ENCODE measurements around the gene CDA. TPM values are rescaled to one million over a fixed set of nuclear protein-coding genes. Genes with fewer than 3 reads are reported as not detected.

Gene CDA
- total and polyA plus RNA-seq, 9 of the 15 experiments (the other 6 are each of a cell fraction or from before 2014, with no cell fraction given), result not detected

GRCh38 chr1:20574686-20575540 lies 14.0 kb upstream of the CDA start (continued):
- no peak for TF ChIP-seq SFPQ (IDR thresholded peaks at IDR 0.05; ENCODE audit: low read depth, low read length)
- no peak for TF ChIP-seq EWSR1 (IDR thresholded peaks at IDR 0.05; ENCODE audit: borderline replicate concordance, low read depth, partially characterized antibody)
- TF ChIP-seq FIP1L1 (IDR thresholded peaks at IDR 0.05; ENCODE audit: low read depth, low read length, poor library complexity, severe bottlenecking), result no peak
- TF ChIP-seq CBX1 (IDR thresholded peaks at IDR 0.05; ENCODE audit: low read depth), result no peak
- TF ChIP-seq ZNF133 (CRISPR knock-in tag; IDR thresholded peaks at IDR 0.05), result no peak
- TF ChIP-seq ZNF23 (CRISPR knock-in tag; IDR thresholded peaks at IDR 0.05), result no peak
- TF ChIP-seq JUN (IDR thresholded peaks at IDR 0.05; ENCODE audit: borderline replicate concordance, low read depth, low read length), result peak; percentile 28; the same call in 1 of the 2 replicates
- no peak for TF ChIP-seq JUN (CRISPR knock-in tag; IDR thresholded peaks at IDR 0.05; ENCODE audit: borderline replicate concordance)
- peak; percentile 65; the same call in 1 of the 2 replicates for TF ChIP-seq JUND (IDR thresholded peaks at IDR 0.05; ENCODE audit: borderline replicate concordance, low read depth, low read length)
- TF ChIP-seq JUND (tag; IDR thresholded peaks at IDR 0.05; ENCODE audit: borderline replicate concordance, low read depth, low read length), result peak; percentile 27; the same call in 1 of the 3 replicates
- TF ChIP-seq ZNF143 (CRISPR knock-in tag; IDR thresholded peaks at IDR 0.05), result no peak
- TF ChIP-seq MAZ (CRISPR knock-in tag; conservative IDR thresholded peaks at IDR 0.05 in 1 of 2, IDR thresholded peaks at IDR 0.05 in 1 of 2), result peak in 1 of 2 experiments; percentile 39; a peak in 1 of 4 replicates
- no peak for TF ChIP-seq RAD51 (IDR thresholded peaks at IDR 0.05; ENCODE audit: borderline replicate concordance, low read depth)
- TF ChIP-seq POLR2G (IDR thresholded peaks at IDR 0.05; ENCODE audit: low read depth, low read length), result no peak
- no peak for TF ChIP-seq GATA2 (CRISPR knock-in tag; IDR thresholded peaks at IDR 0.05)
- no peak for TF ChIP-seq XRCC4 (IDR thresholded peaks at IDR 0.05; ENCODE audit: extremely low read depth, insufficient read depth, insufficient read length)
- TF ChIP-seq RBM14 (IDR thresholded peaks at IDR 0.05; ENCODE audit: borderline replicate concordance, insufficient read depth, low read depth, low read length), result no peak
- no peak for TF ChIP-seq ZNF212 (CRISPR knock-in tag; IDR thresholded peaks at IDR 0.05)
- TF ChIP-seq CUX1 (CRISPR knock-in tag; IDR thresholded peaks at IDR 0.05), result no peak
- TF ChIP-seq NR3C1 (CRISPR knock-in tag; IDR thresholded peaks at IDR 0.05), result no peak
- TF ChIP-seq HMG20A (CRISPR knock-in tag; conservative IDR thresholded peaks at IDR 0.05), result no peak
